SU-DHL-6 (cell line): Measurements from ENCODE around the gene DHX15.

ENCODE experiments used
- H2AFZ ChIP-seq: fragments of 200-600 bp; sonication (generic); 2 replicates; pipeline ENCODE4 v1.6.1; 2014; ENCODE audit warnings: low read depth, mild to moderate bottlenecking, moderate library complexity, mixed read lengths, antibody characterized with exemption, low read length; ENCODE audit not compliant: severe bottlenecking
- H3F3A ChIP-seq: fragments of 200-600 bp; shearing (Covaris generic); 2 replicates; pipeline ENCODE4 v1.6.0; 2016; ENCODE audit warnings: antibody characterized with exemption, mild to moderate bottlenecking; ENCODE audit not compliant: insufficient read depth
- H3K27ac ChIP-seq: fragments of 200-600 bp; sonication (generic); 2 replicates; pipeline ENCODE4 v1.5.1; 2016; ENCODE audit warnings: low read depth, mild to moderate bottlenecking, low read length, moderate library complexity, mixed read lengths
- H3K27me3 ChIP-seq: fragments of 200-600 bp; sonication (generic), shearing (Covaris generic); 2 replicates; pipeline ENCODE4 v1.6.0; 2014; ENCODE audit warnings: mild to moderate bottlenecking, low read length
- H3K36me3 ChIP-seq: fragments of 200-600 bp; sonication (generic); 2 replicates; pipeline ENCODE4 v1.6.1; 2014; ENCODE audit warnings: mild to moderate bottlenecking, low read length, mixed read lengths
- H3K4me2 ChIP-seq: fragments of 300-600, 200-600 bp; shearing (Covaris generic), sonication (generic); 2 replicates; pipeline ENCODE4 v1.6.0; 2014; ENCODE audit warnings: low read length, low read depth, mild to moderate bottlenecking; ENCODE audit not compliant: poor library complexity, severe bottlenecking
- H3K4me3 ChIP-seq: fragments of 200-600 bp; sonication (generic); 2 replicates; pipeline ENCODE4 v1.5.1; 2014; ENCODE audit warnings: antibody characterized with exemption, low read length, mild to moderate bottlenecking, mixed read lengths; ENCODE audit not compliant: insufficient read depth, poor library complexity, severe bottlenecking
- H3K79me2 ChIP-seq: fragments of 200-600 bp; sonication (generic); 2 replicates; pipeline ENCODE4 v1.6.1; 2014; ENCODE audit warnings: mild to moderate bottlenecking, low read length, moderate library complexity; ENCODE audit not compliant: insufficient read depth
- H3K9ac ChIP-seq: fragments of 200-600 bp; sonication (generic); 2 replicates; pipeline ENCODE4 v1.7.0; 2014; ENCODE audit warnings: mild to moderate bottlenecking, low read length
- H3K9me2 ChIP-seq: fragments of 200-600 bp; sonication (generic); replicated peaks from 2 replicates; pipeline ENCODE4 v1.6.1; 2014; ENCODE audit warnings: low read length; ENCODE audit not compliant: insufficient read depth
- H3K9me3 ChIP-seq: fragments of 200-600 bp; sonication (generic); 2 replicates; pipeline ENCODE4 v1.6.1; 2014; ENCODE audit warnings: low read length, mixed read lengths; ENCODE audit not compliant: insufficient read depth
- H4K20me1 ChIP-seq: fragments of 200-600 bp; sonication (generic); 2 replicates; pipeline ENCODE4 v1.6.1; 2014; ENCODE audit warnings: low read depth, mild to moderate bottlenecking, antibody characterized with exemption, low read length, moderate library complexity, mixed read lengths
- EZH2phosphoT487 ChIP-seq: fragments of 200-600 bp; sonication (generic), shearing (Covaris generic); conservative IDR thresholded peaks from 2 replicates; pipeline ENCODE4 v1.6.1; 2018; ENCODE audit warnings: mild to moderate bottlenecking, antibody characterized with exemption, low read length, moderate library complexity, mixed read lengths
- TF ChIP-seq, protein P1 (sequence below): fragments of 200-600 bp; sonication (generic); IDR thresholded peaks from one replicate; pipeline ENCODE4 v1.5.1; 2017; ENCODE audit warnings: antibody characterized with exemption, mild to moderate bottlenecking, low read length, moderate library complexity; ENCODE audit not compliant: insufficient read depth, poor library complexity, severe bottlenecking

Gene DHX15

DNA sequence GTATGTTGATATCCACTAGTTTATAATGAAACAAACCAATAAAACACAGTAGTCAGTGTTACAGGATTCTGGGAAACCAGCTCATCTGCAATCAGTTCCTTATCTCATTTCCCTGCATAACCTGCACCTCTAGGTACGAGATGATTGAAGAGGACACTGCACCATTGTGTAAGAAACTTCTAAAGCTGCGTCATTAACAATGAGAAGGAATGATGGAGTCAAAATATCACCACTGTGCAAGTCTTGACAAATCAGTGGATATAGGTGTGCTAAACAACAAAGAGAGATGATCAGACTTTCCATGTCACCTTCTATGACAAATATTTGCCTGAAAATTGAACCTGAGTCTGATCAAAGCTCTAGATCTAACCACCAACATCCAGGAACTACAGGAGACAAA lies 40.7 kb upstream of the DHX15 start:
- no peaks in the 10 kb centered on the region for H3K36me3 ChIP-seq

DNA sequence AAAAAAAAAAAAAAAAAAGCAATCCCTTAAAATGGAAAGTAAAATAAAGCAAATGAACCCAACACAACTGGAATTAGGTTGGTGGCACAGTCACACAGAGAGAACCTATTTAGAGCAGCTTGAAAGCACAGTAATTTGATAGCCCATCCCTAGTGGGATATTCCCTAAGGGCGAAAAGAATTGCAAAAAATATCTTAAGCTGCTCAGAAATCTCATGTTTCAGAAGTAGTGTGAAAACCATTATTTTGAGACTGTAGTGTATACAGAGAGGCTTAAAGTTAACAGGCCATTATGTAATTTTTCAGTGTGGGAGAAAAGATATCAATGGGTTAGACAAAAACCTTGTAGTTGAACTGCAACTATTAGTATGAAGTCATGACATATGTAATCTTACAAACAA lies 40.0 kb upstream of the DHX15 start:
- Histone ChIP-seq H3K79me2 (no peaks in the 10 kb centered on the region), H4K20me1 (no peaks in the 10 kb centered on the region), H3F3A (no peaks in the 10 kb centered on the region), H3K4me3 (no peak overlapping the region), H2AFZ (no peak overlapping the region), H3K9ac (no peak overlapping the region), H3K27ac (no peak overlapping the region), H3K9me3 (no peaks in the 10 kb centered on the region), H3K36me3 (no peaks in the 10 kb centered on the region), H3K4me2 (no peak overlapping the region), H3K27me3 (no peaks in the 10 kb centered on the region; the same call in 1 of the 2 replicates), H3K9me2 (no peaks in the 10 kb centered on the region)
- TF ChIP-seq, protein P1, sequence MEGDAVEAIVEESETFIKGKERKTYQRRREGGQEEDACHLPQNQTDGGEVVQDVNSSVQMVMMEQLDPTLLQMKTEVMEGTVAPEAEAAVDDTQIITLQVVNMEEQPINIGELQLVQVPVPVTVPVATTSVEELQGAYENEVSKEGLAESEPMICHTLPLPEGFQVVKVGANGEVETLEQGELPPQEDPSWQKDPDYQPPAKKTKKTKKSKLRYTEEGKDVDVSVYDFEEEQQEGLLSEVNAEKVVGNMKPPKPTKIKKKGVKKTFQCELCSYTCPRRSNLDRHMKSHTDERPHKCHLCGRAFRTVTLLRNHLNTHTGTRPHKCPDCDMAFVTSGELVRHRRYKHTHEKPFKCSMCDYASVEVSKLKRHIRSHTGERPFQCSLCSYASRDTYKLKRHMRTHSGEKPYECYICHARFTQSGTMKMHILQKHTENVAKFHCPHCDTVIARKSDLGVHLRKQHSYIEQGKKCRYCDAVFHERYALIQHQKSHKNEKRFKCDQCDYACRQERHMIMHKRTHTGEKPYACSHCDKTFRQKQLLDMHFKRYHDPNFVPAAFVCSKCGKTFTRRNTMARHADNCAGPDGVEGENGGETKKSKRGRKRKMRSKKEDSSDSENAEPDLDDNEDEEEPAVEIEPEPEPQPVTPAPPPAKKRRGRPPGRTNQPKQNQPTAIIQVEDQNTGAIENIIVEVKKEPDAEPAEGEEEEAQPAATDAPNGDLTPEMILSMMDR, result no peak
- no peak for TF ChIP-seq EZH2phosphoT487

More for the DNA sequence above, 40.7 kb upstream of the DHX15 start:
- Histone ChIP-seq H4K20me1 (no peaks in the 10 kb centered on the region), H3K9ac (no peak overlapping the region), H3K9me3 (no peaks in the 10 kb centered on the region), H3F3A (no peaks in the 10 kb centered on the region), H2AFZ (no peak overlapping the region), H3K4me2 (no peak overlapping the region), H3K27me3 (no peaks in the 10 kb centered on the region; the same call in 1 of the 2 replicates), H3K79me2 (no peaks in the 10 kb centered on the region), H3K9me2 (no peaks in the 10 kb centered on the region), H3K4me3 (no peak overlapping the region), H3K27ac (no peak overlapping the region)
- TF ChIP-seq, protein P1, result no peak
- TF ChIP-seq EZH2phosphoT487, result no peak

DNA sequence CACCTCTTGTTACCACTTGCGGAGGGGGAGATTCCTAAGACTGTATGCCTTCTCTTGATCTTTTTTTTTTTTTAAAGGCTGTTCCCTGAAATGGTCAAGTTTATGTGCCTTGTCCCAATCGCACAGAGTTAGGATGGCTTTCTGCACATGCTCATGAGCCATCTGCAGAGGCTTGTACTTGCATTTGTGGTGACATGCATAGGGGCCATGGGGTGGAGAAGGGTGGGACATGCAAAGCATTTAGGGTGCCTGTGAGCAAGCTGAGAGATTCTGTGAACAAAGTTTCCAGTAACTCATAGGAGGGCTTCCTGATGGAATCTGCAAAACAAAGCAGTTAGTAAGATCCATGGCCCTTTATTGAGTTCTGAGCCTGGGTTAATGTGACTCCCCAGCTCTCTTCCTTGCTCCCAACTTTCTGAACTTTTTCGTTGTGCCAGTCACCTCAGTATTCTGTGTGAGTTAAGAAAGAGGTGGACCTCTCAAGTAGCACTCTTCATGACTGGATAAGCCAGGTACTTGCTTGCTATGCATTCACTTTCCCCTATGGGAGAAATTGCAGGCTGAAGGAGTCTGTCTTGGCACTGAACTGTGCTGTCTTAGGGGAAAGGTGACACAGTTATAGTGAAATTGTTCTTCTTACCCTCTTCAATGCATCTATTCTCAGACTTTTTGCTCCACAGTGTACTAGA lies 37.9 kb upstream of the DHX15 start:
- no peaks in the 10 kb centered on the region for H3K36me3 ChIP-seq
- no peaks in the 10 kb centered on the region for H3K9me3 ChIP-seq
- no peak for TF ChIP-seq EZH2phosphoT487
- TF ChIP-seq, protein P1, result no peak
- H3K9ac ChIP-seq, result no peak overlapping the region
- H3K4me3 ChIP-seq, result no peak overlapping the region
- no peaks in the 10 kb centered on the region for H3K9me2 ChIP-seq
- no peaks in the 10 kb centered on the region for H3F3A ChIP-seq
- no peaks in the 10 kb centered on the region; the same call in 1 of the 2 replicates for H3K27me3 ChIP-seq
- H3K79me2 ChIP-seq, result no peaks in the 10 kb centered on the region
- H3K4me2 ChIP-seq, result no peak overlapping the region
- no peak overlapping the region for H3K27ac ChIP-seq
- H2AFZ ChIP-seq, result no peak overlapping the region
- no peaks in the 10 kb centered on the region for H4K20me1 ChIP-seq
